Heart right ventricle (tissue), 16 donors: ENCODE data around the gene ZC3H12D. TPM values are rescaled to one million over a fixed set of nuclear protein-coding genes. Genes with fewer than 3 reads are reported as not detected.

Experiments used
- ATAC-seq, 8 donors: fragments of 200-7000 bp; cut with Tn5 transposase; one replicate each; pipeline ENCODE4 v1.9.1; 2020; ENCODE audit warnings: mild to moderate bottlenecking in 8 of 8, moderate library complexity in 8 of 8, moderate number of reproducible peaks in 1 of 8
- DNase-seq, 2 donors: peaks; one replicate each; pipeline ENCODE4 v3.0.0-alpha.2; 2020
- H3K27ac ChIP-seq, 10 donors: fragments of 200-600 bp; sonication (generic) in 2 of 10; one replicate each; pipeline versions ENCODE4 v1.5.0 to v1.8.0; 2020 to 2022; ENCODE audit warnings: mild to moderate bottlenecking in 3 of 10
- H3K27me3 ChIP-seq, 7 donors: fragments of 200-600 bp; one replicate each; pipeline ENCODE4 v1.8.0; 2021 to 2022; ENCODE audit warnings: mild to moderate bottlenecking in 2 of 7
- H3K36me3 ChIP-seq, 9 donors: fragments of 200-600 bp; sonication (generic) in 1 of 9; one replicate each; pipeline versions ENCODE4 v1.5.0 to v1.8.0; 2020 to 2022; ENCODE audit warnings: mild to moderate bottlenecking in 2 of 9
- H3K4me1 ChIP-seq, 9 donors: fragments of 200-600 bp; sonication (generic) in 1 of 9; one replicate each; pipeline versions ENCODE4 v1.5.0 to v1.8.0; 2020 to 2022; ENCODE audit warnings: mild to moderate bottlenecking in 4 of 9
- H3K4me3 ChIP-seq, 10 donors: fragments of 200-600 bp; sonication (generic) in 2 of 10; one replicate each; pipeline versions ENCODE4 v1.5.0 to v1.8.0; 2020 to 2022; ENCODE audit warnings: mild to moderate bottlenecking in 7 of 10, moderate library complexity in 2 of 10
- H3K9me3 ChIP-seq, 11 donors: fragments of 200-600 bp in 10 of 11; sonication (generic) in 2 of 11; one replicate each; pipeline versions ENCODE4 v1.5.0 to v1.8.0; 2013 to 2022; ENCODE audit warnings: mild to moderate bottlenecking in 2 of 11, control low read depth in 1 of 11, moderate library complexity in 1 of 11
- CTCF ChIP-seq, 9 donors: fragments of 200-600 bp; sonication (generic) in 2 of 9; IDR thresholded peaks; one replicate each; pipeline versions ENCODE4 v1.5.0 to v1.8.0; 2021 to 2022; ENCODE audit warnings: antibody characterized with exemption in 9 of 9, mild to moderate bottlenecking in 5 of 9, moderate library complexity in 1 of 9
- WGBS, 2 donors: extraction: QIAGEN DNeasy Blood & Tissue Kit; methylation state at CpG; one replicate each; pipeline ENCODE4 v1.1.7; 2013; ENCODE audit warnings: inconsistent platforms in 1 of 2; 5-methylcytosine and 5-hydroxymethylcytosine counted together
- intact Hi-C, 10 donors: fragments of 100-400 bp; cut with DNase I; formaldehyde crosslinking; loops; one replicate each; pipeline versions ENCODE4 v1.11.1 to v1.14.2; 2022
- polyA plus RNA-seq, 2 donors: library from polyadenylated mRNA; stranded (reverse); fragments of 200-250 nt; gene quantifications; one replicate each; pipeline ENCODE4 v1.2.3, GENCODE V29; 2013
- total RNA-seq, 10 donors: library from RNA; stranded (reverse); fragmentation: NEBNext Ultra II Directional in 3 of 10; extraction: Animal tissue kit (Norgen Biotek cat#: 25700) in 3 of 10; gene quantifications; one replicate each; pipeline versions ENCODE4 v1.2.1 to v1.2.4, GENCODE V29; 2021 to 2023
- donor health status: Arrhythmogenic right ventricular cardiomyopathy.
- donor health status: ischemic (EF 13 %, LVEDD 7.1; RV severe dilation, severe dysfunction).
- donor health status: healthy with polysubstance abuse.
- donor health status: DM: no; HTN: yes; CAD: no.
- donor health status: DM: no; HTN: no; CAD: no.
- donor health status: ischemic (EF 25% LVEDD 6.9; RV normal size, moderate dysfunction).
- donor health status: ischemic (EF 25% LVEDD 5.7; RV mildly dilated, moderate dysfunction).
- donor health status: healthy.
- donor health status: DM: yes; HTN: yes; CAD: no.
- donor health status: Ischemic cardiomyopathy.
- donor health status: ischemic (EF 35%, LVEDD 5.7; RV mildly dilated, moderate dysfunction).
- donor health status: nonischemic (EF 11% LVEDD 7.7; RV severe dilation, severe dysfunction).
- donor health status: DM: yes; HTN: yes; CAD: no.
- donor health status: PGD.
- donor health status: ischemic (EF 29% LVEDD 5.4; RV normal size, mild dysfunction).
- donor health status: nonischemic (EF 23%, LVEDD 6.1; RV moderate dilation, normal function).

ZC3H12D gene
- total and polyA plus RNA-seq, 12 donors, result 0.14 to 1.2 (median 0.31) TPM

- DNase-seq (no peak), ATAC-seq (no peak)
- H3K9me3 ChIP-seq, result no peaks in the 10 kb centered on the region
- H3K4me1 ChIP-seq, result peaks cover 0 to 7% (median 0%) of the 10 kb centered on the region in 9 donors
- intact Hi-C loops, result loop anchor here in 2 of 10 donors (5.0 to 10.0 kb wide), 2 partner anchors 78 to 81 kb away; no protein-coding TSS in a partner anchor
- no peak overlapping the region for H3K27ac ChIP-seq
- no peak overlapping the region for H3K4me3 ChIP-seq
- 95% methylated on average over 12 of the region's 12 CpGs for WGBS, 2 donors
- H3K36me3 ChIP-seq, result no peaks in the 10 kb centered on the region
- H3K27me3 ChIP-seq, result peaks cover 0 to 31% (median 5%) of the 10 kb centered on the region in 7 donors
- TF ChIP-seq CTCF (IDR thresholded peaks at IDR 0.05), result no peak
These were observed 48.2 kb downstream of the ZC3H12D start for GRCh38 chr6:149436647-149437046.

GRCh38 chr6:149435919-149436586, 48.8 kb downstream of the ZC3H12D start:
- ATAC-seq (peak in 1 of 8 donors; percentile 32), DNase-seq (no peak)
- peaks cover 0 to 25% (median 0%) of the 10 kb centered on the region in 7 donors for H3K27me3 ChIP-seq
- H3K27ac ChIP-seq, result no peak overlapping the region
- intact Hi-C loops, result loop anchor here in 2 of 10 donors (5.0 to 10.0 kb wide), 2 partner anchors 79 to 81 kb away; no protein-coding TSS in a partner anchor
- H3K9me3 ChIP-seq, result no peaks in the 10 kb centered on the region
- H3K36me3 ChIP-seq, result no peaks in the 10 kb centered on the region
- H3K4me1 ChIP-seq, result peaks cover 0 to 7% (median 0%) of the 10 kb centered on the region in 9 donors
- WGBS, 2 donors, result 85 to 94% methylated on average over 13 of the region's 13 CpGs
- no peak for TF ChIP-seq CTCF (IDR thresholded peaks at IDR 0.05)
- no peak overlapping the region for H3K4me3 ChIP-seq

GRCh38 chr6:149433881-149434280, 50.9 kb downstream of the ZC3H12D start:
- H3K27ac ChIP-seq, result no peak overlapping the region
- TF ChIP-seq CTCF (IDR thresholded peaks at IDR 0.05), result no peak
- DNase-seq (no peak), ATAC-seq (no peak)
- no peak overlapping the region for H3K4me3 ChIP-seq
- peaks cover 0 to 24% (median 0%) of the 10 kb centered on the region in 7 donors for H3K27me3 ChIP-seq
- peaks cover 0 to 7% (median 0%) of the 10 kb centered on the region in 9 donors for H3K4me1 ChIP-seq
- no peaks in the 10 kb centered on the region for H3K9me3 ChIP-seq
- intact Hi-C loops, result loop anchor here in 8 of 10 donors (2.0 to 10.0 kb wide), 8 partner anchors 81 to 407 kb away; no protein-coding TSS in a partner anchor
- no peaks in the 10 kb centered on the region for H3K36me3 ChIP-seq
- 77 to 88% methylated on average over 1 of the region's 1 CpG for WGBS, 2 donors

- Histone ChIP-seq H3K9me3 (no peaks in the 10 kb centered on the region), H3K4me3 (no peak overlapping the region), H3K36me3 (no peaks in the 10 kb centered on the region), H3K4me1 (peaks cover 0 to 7% (median 0%) of the 10 kb centered on the region in 9 donors), H3K27me3 (peaks cover 0 to 22% (median 0%) of the 10 kb centered on the region in 7 donors), H3K27ac (no peak overlapping the region)
- DNase-seq (no peak), ATAC-seq (no peak)
- 87 to 90% methylated on average over 2 of the region's 2 CpGs for whole genome bisulfite sequencing, 2 donors
- TF ChIP-seq CTCF (IDR thresholded peaks at IDR 0.05), result no peak
- intact Hi-C loops, result loop anchor here in 8 of 10 donors (2.0 to 10.0 kb wide), 8 partner anchors 81 to 406 kb away; no protein-coding TSS in a partner anchor
These were observed 51.4 kb downstream of the ZC3H12D start for GRCh38 chr6:149433405-149433804.
